ENCODE measurements around the gene SLC29A2. TPM values are rescaled to one million over a fixed set of nuclear protein-coding genes. Genes with fewer than 3 reads are reported as not detected.

Gene SLC29A2
- total and polyA plus RNA-seq, 5 donors from 2014 or later = 0.83 to 3.4 (median 1.6) TPM

DNA sequence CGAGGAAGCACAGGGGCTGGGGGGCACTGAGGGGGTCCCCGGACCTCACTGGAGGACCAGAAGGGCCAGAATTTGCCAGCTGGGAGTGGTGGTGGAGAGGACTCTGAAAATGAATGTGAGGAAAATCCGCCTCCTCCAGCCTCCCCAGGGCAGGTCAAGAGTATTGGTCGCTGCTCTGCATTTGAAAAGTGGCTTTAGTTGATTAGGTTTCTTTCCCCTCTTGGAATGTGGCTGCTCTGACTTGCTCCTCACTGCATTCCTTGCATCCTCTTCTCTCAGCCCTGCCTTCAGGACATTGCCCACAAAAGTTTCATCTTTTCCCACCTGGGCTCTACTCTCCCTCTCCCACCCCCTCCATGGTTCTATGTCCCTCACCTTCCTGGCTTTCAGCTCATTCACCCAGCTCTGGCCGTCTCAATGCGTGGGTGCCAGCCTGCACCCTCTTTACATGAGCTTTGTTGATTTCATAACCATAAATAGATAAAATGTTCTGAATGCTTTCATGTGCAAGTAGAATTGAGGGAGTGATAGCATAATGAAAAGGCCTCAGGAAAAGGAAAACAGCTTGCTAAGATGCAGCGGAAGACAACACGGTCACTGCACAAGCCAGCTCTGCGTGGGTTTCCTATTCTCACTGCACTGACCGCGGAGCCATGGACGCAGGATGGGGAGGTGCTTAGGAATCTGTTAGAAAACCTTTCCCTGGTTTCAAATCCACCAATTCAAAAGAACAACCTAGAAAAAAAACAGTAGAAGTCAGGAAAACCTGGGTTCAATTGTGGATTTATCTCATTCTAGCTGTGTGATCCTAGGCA is 42.8 kb upstream of the SLC29A2 start:
- peaks cover 1% of the 10 kb centered on the region for H3K4me1 ChIP-seq (ENCODE audit: control insufficient read depth, insufficient read depth, low read length, poor library complexity, severe bottlenecking)
- no peak overlapping the region for H3K4me3 Mint-ChIP-seq
- H3K27me3 Mint-ChIP-seq = peaks cover 28% of the 10 kb centered on the region
- H3K36me3 Mint-ChIP-seq = no peaks in the 10 kb centered on the region
- no peaks in the 10 kb centered on the region for H3K36me3 ChIP-seq (ENCODE audit: control insufficient read depth, insufficient read depth, low read length)
- no peak overlapping the region for H3K27ac ChIP-seq (ENCODE audit: insufficient read depth, low read length, poor library complexity, severe bottlenecking)
- no peak for ATAC-seq (ENCODE audit: low read depth in 2 of 2)
- H3K4me3 ChIP-seq (ENCODE audit: low read depth, low read length) = no peak overlapping the region
- H3K4me1 Mint-ChIP-seq = peaks cover 0 to 12% (median 3%) of the 10 kb centered on the region in 4 donors
- no peak for DNase-seq
- peaks cover 23% of the 10 kb centered on the region for H3K27me3 ChIP-seq (ENCODE audit: control insufficient read depth, insufficient read depth, low read length)
- no peak overlapping the region for H3K27ac Mint-ChIP-seq
- H3K9me3 Mint-ChIP-seq = peaks cover 0 to 6% (median 0%) of the 10 kb centered on the region in 7 donors
- H3K9me3 ChIP-seq (ENCODE audit: control insufficient read depth in 2 of 2, low read length in 2 of 2) = no peaks in the 10 kb centered on the region

DNA sequence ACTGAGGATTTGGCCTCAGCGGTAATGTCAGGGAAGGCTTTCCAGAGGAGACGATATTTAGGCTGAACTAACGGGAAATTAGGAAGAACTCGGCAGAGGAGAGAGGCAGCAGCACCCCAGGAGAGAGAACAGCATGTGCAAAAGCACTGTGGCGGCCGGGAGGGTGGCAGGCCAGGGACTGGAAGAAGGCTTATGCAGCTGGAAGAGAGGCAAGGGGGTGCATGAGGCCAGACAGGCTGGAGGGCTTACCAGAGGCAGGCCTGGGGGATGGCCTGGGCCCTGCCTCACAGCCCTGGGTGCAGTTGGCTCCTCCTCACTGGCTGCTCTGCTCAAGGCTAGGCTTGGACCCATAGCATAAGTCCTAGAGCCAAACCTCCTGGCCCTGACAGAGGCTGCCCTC is 41.6 kb upstream of the SLC29A2 start:
- Histone ChIP-seq H3K27me3 (ENCODE audit: control insufficient read depth, insufficient read depth, low read length) (peaks cover 17% of the 10 kb centered on the region), H3K4me1 (ENCODE audit: control insufficient read depth, insufficient read depth, low read length, poor library complexity, severe bottlenecking) (peaks cover 11% of the 10 kb centered on the region), H3K27ac (ENCODE audit: insufficient read depth, low read length, poor library complexity, severe bottlenecking) (no peak overlapping the region), H3K4me3 (ENCODE audit: low read depth, low read length) (no peak overlapping the region), H3K36me3 (ENCODE audit: control insufficient read depth, insufficient read depth, low read length) (no peaks in the 10 kb centered on the region), H3K9me3 (ENCODE audit: control insufficient read depth in 2 of 2, low read length in 2 of 2) (no peaks in the 10 kb centered on the region)
- Mint-ChIP-seq H3K27ac (no peak overlapping the region), H3K4me1 (peaks cover 0 to 9% (median 3%) of the 10 kb centered on the region in 4 donors), H3K4me3 (peak overlapping the region in 1 of 4 donors; percentile 23), H3K9me3 (peaks cover 0 to 4% (median 0%) of the 10 kb centered on the region in 7 donors), H3K36me3 (no peaks in the 10 kb centered on the region), H3K27me3 (peaks cover 27% of the 10 kb centered on the region)
- DNase-seq = no peak
- no peak for ATAC-seq (ENCODE audit: low read depth in 2 of 2)

DNA sequence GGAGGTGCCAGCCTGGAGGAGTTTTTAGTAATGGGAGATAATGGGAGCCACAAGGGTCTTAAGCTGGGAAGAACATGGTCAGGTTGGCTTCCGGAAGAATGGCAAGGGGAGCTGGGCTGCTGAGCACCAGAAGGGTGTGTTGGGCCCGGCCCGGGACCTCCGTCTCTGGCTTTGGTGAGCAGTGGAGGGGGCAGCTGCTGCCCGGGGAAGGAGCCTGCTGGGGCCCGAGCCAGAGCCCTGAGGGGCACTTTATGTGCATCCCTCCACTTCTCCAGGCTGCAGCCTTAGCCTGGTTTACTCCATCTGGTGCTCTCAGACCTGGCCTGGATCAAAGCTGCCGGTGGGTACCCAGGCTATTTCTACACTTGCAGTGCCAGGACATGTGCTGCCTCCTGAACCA is 40.5 kb upstream of the SLC29A2 start:
- DNase-seq = no peak
- no peak for ATAC-seq (ENCODE audit: low read depth in 2 of 2)
- H3K4me1 Mint-ChIP-seq = peaks cover 0 to 6% (median 1%) of the 10 kb centered on the region in 4 donors
- no peaks in the 10 kb centered on the region for H3K36me3 Mint-ChIP-seq
- no peaks in the 10 kb centered on the region for H3K9me3 ChIP-seq (ENCODE audit: control insufficient read depth in 2 of 2, low read length in 2 of 2)
- H3K27me3 Mint-ChIP-seq = peaks cover 27% of the 10 kb centered on the region
- H3K4me3 ChIP-seq (ENCODE audit: low read depth, low read length) = no peak overlapping the region
- H3K27me3 ChIP-seq (ENCODE audit: control insufficient read depth, insufficient read depth, low read length) = peaks cover 9% of the 10 kb centered on the region
- no peak overlapping the region for H3K27ac Mint-ChIP-seq
- H3K9me3 Mint-ChIP-seq = peaks cover 0 to 1% (median 0%) of the 10 kb centered on the region in 7 donors
- peak overlapping the region in 1 of 4 donors; percentile 23 for H3K4me3 Mint-ChIP-seq
- peaks cover 11% of the 10 kb centered on the region for H3K4me1 ChIP-seq (ENCODE audit: control insufficient read depth, insufficient read depth, low read length, poor library complexity, severe bottlenecking)
- H3K36me3 ChIP-seq (ENCODE audit: control insufficient read depth, insufficient read depth, low read length) = no peaks in the 10 kb centered on the region
- no peak overlapping the region for H3K27ac ChIP-seq (ENCODE audit: insufficient read depth, low read length, poor library complexity, severe bottlenecking)

DNA sequence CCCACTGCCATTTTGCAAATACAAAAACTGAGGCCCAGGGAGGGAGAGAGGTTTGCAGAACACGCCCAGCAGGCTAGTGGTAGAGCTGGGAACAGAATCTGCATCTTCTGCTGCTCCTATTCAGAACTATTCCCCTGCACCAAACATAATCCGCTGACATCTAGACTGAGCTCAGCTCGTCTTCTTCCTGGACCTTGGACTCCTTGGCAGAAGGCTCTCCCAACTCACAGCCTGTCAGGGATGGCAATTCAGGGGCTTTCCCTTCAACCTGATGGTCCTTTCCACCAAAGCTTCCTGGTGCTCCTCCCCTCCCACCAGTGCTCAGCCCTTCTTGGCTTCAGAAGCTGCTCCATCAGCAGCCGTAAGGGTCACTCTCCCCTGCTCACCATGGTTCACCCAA is 39.8 kb upstream of the SLC29A2 start:
- DNase-seq = no peak

DNA sequence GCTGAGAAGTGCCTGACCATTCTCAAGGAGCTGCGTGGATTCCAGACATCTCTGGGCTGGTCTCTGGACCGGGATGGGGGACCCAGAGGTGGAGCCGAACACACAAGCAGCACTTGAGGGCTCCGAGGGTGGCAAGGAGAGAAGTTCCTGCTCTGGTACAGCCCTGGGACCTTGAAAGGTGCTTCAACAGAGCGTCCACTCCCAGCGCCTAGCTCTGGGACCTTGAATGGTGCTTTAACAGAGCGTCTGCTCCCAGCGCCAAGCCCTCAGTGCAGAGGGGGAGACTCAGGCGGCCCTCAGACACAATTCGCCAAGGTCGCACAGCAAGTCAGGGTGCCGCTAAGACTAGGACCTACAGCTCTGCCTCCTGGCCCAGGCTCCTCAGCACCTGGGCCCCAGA is 38.6 kb upstream of the SLC29A2 start:
- DNase-seq = no peak
- no peaks in the 10 kb centered on the region for H3K36me3 Mint-ChIP-seq
- no peaks in the 10 kb centered on the region for H3K9me3 Mint-ChIP-seq
- no peak overlapping the region for H3K4me3 ChIP-seq (ENCODE audit: low read depth, low read length)
- no peak overlapping the region for H3K27ac Mint-ChIP-seq
- peaks cover 2% of the 10 kb centered on the region for H3K27me3 ChIP-seq (ENCODE audit: control insufficient read depth, insufficient read depth, low read length)
- H3K9me3 ChIP-seq (ENCODE audit: control insufficient read depth in 2 of 2, low read length in 2 of 2) = no peaks in the 10 kb centered on the region
- no peak for ATAC-seq (ENCODE audit: low read depth in 2 of 2)
- no peaks in the 10 kb centered on the region for H3K36me3 ChIP-seq (ENCODE audit: control insufficient read depth, insufficient read depth, low read length)
- H3K4me1 ChIP-seq (ENCODE audit: control insufficient read depth, insufficient read depth, low read length, poor library complexity, severe bottlenecking) = peaks cover 11% of the 10 kb centered on the region
- peaks cover 11% of the 10 kb centered on the region for H3K27me3 Mint-ChIP-seq
- H3K27ac ChIP-seq (ENCODE audit: insufficient read depth, low read length, poor library complexity, severe bottlenecking) = no peak overlapping the region
- peaks cover 0 to 6% (median 1%) of the 10 kb centered on the region in 4 donors for H3K4me1 Mint-ChIP-seq
- H3K4me3 Mint-ChIP-seq = no peak overlapping the region

More for the DNA sequence above, 39.8 kb upstream of the SLC29A2 start:
- H3K27me3 Mint-ChIP-seq = peaks cover 20% of the 10 kb centered on the region
- H3K27ac Mint-ChIP-seq = no peak overlapping the region
- Histone ChIP-seq H3K4me3 (ENCODE audit: low read depth, low read length) (no peak overlapping the region), H3K4me1 (ENCODE audit: control insufficient read depth, insufficient read depth, low read length, poor library complexity, severe bottlenecking) (peaks cover 11% of the 10 kb centered on the region), H3K27me3 (ENCODE audit: control insufficient read depth, insufficient read depth, low read length) (peaks cover 4% of the 10 kb centered on the region), H3K9me3 (ENCODE audit: control insufficient read depth in 2 of 2, low read length in 2 of 2) (no peaks in the 10 kb centered on the region), H3K27ac (ENCODE audit: insufficient read depth, low read length, poor library complexity, severe bottlenecking) (no peak overlapping the region), H3K36me3 (ENCODE audit: control insufficient read depth, insufficient read depth, low read length) (no peaks in the 10 kb centered on the region)
- peak overlapping the region in 2 of 4 donors; percentile 23 to 35 for H3K4me3 Mint-ChIP-seq
- no peaks in the 10 kb centered on the region for H3K9me3 Mint-ChIP-seq
- ATAC-seq (ENCODE audit: low read depth in 2 of 2) = no peak
- H3K4me1 Mint-ChIP-seq = peaks cover 0 to 6% (median 1%) of the 10 kb centered on the region in 4 donors
- no peaks in the 10 kb centered on the region for H3K36me3 Mint-ChIP-seq

DNA sequence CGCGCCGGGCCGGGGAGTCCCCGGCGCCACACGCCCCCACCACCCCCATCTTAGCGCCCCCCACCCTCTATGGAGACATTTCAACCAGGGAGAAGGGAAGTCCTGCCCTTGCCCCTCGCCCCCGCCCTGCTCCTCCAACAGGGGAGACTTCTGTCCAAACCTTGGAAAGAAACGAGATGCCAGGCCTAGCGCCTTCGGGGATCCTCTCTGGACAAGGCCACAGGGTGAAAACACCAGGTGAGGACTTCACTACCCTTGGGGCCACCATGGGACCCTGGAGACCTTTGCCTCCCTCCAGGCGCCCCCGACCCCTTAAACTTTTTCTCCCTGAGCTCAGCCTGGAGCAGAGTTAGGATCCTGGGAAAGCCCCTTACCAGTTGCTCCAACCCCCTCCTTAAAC is 37.7 kb upstream of the SLC29A2 start:
- no peaks in the 10 kb centered on the region for H3K9me3 ChIP-seq (ENCODE audit: control insufficient read depth in 2 of 2, low read length in 2 of 2)
- H3K27ac ChIP-seq (ENCODE audit: insufficient read depth, low read length, poor library complexity, severe bottlenecking) = no peak overlapping the region
- Mint-ChIP-seq H3K36me3 (no peaks in the 10 kb centered on the region), H3K9me3 (no peaks in the 10 kb centered on the region), H3K4me1 (peaks cover 0 to 6% (median 1%) of the 10 kb centered on the region in 4 donors), H3K27me3 (peaks cover 13% of the 10 kb centered on the region), H3K4me3 (no peak overlapping the region), H3K27ac (no peak overlapping the region)
- ATAC-seq (ENCODE audit: low read depth in 2 of 2) (no peak), DNase-seq (no peak)
- H3K36me3 ChIP-seq (ENCODE audit: control insufficient read depth, insufficient read depth, low read length) = no peaks in the 10 kb centered on the region
- H3K27me3 ChIP-seq (ENCODE audit: control insufficient read depth, insufficient read depth, low read length) = no peaks in the 10 kb centered on the region
- no peak overlapping the region for H3K4me3 ChIP-seq (ENCODE audit: low read depth, low read length)
- peaks cover 11% of the 10 kb centered on the region for H3K4me1 ChIP-seq (ENCODE audit: control insufficient read depth, insufficient read depth, low read length, poor library complexity, severe bottlenecking)

DNA sequence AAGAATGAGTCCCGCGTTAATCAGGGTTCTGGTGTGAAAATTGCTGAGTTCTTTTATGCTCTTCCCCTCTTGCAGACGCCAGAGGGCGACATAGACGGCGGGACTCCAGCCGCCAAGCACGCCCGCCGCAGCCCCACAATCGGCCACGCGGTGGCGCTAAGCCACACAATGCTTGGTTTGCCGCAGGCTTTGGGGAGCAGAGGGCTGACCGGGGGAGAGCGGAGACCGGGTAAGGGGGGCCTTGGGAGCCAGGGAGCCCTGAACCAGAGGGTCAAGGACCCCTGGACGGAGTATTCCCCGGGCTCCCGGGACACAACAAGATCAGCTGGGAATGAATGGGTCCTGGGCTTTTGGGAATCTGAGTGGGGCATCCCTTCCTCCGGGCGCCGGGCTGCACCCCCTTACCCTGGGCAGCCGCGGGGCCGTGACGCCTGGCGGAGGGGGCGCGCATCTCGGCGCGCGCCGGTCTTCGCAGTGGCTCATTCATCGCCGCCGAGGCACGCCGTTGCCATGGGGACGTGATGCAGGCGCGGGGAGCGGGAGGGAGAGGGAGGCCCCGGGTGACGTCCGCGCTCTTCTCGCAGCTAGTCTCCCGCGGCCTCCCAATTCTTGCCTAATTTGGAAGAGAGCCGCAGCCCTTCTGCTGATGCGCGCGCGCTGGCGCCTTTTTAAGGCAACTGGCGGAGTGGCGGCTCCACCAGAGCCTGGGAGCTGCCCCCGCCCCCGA is 37.1 kb upstream of the SLC29A2 start:
- H3K27me3 Mint-ChIP-seq = peaks cover 15% of the 10 kb centered on the region
- Histone ChIP-seq H3K4me3 (ENCODE audit: low read depth, low read length) (no peak overlapping the region), H3K27ac (ENCODE audit: insufficient read depth, low read length, poor library complexity, severe bottlenecking) (no peak overlapping the region), H3K9me3 (ENCODE audit: control insufficient read depth in 2 of 2, low read length in 2 of 2) (no peaks in the 10 kb centered on the region), H3K27me3 (ENCODE audit: control insufficient read depth, insufficient read depth, low read length) (no peaks in the 10 kb centered on the region), H3K4me1 (ENCODE audit: control insufficient read depth, insufficient read depth, low read length, poor library complexity, severe bottlenecking) (peaks cover 11% of the 10 kb centered on the region), H3K36me3 (ENCODE audit: control insufficient read depth, insufficient read depth, low read length) (no peaks in the 10 kb centered on the region)
- peak overlapping the region; percentile 19 to 88 (median 76) for H3K4me3 Mint-ChIP-seq
- H3K27ac Mint-ChIP-seq = peak overlapping the region in 1 of 3 donors; percentile 90
- peak; percentile 83 to 86 for ATAC-seq (ENCODE audit: low read depth in 2 of 2)
- peak; percentile 84 to 90 (median 89) for DNase-seq
- H3K4me1 Mint-ChIP-seq = peaks cover 0 to 6% (median 1%) of the 10 kb centered on the region in 4 donors
- H3K9me3 Mint-ChIP-seq = no peaks in the 10 kb centered on the region
- H3K36me3 Mint-ChIP-seq = no peaks in the 10 kb centered on the region

Data from CD4-positive, CD25-positive, alpha-beta regulatory T cell (primary cell).